Upper lobe of left lung (tissue), 6 donors: ENCODE data around the gene CHD5. TPM values are rescaled to one million over a fixed set of nuclear protein-coding genes. Genes with fewer than 3 reads are reported as not detected.
A peak's percentile ranks its signal among the peaks of the same experiment; 100 is the strongest.

Experiments
- ATAC-seq, 2 donors: fragments of 200-7000 bp; cut with Tn5 transposase; one replicate each; pipeline ENCODE4 v1.9.1; 2022; ENCODE audit warnings: mild to moderate bottlenecking in 2 of 2, moderate library complexity in 2 of 2; ENCODE audit not compliant: low FRiP score in 2 of 2
- DNase-seq, 2 donors: peaks; one replicate each; pipeline ENCODE4 v3.0.0-alpha.2; 2019 to 2020
- H3K27ac ChIP-seq, 4 donors: fragments of 200-600 bp; sonication (generic); one replicate each; pipeline ENCODE4 v1.5.1; 2016 to 2019
- H3K27me3 ChIP-seq, 4 donors: fragments of 200-600 bp; sonication (generic); one replicate each; pipeline ENCODE4 v1.5.1; 2017 to 2019
- H3K36me3 ChIP-seq, 4 donors: fragments of 200-600 bp; sonication (generic); one replicate each; pipeline ENCODE4 v1.5.1; 2016 to 2019
- H3K4me1 ChIP-seq, 4 donors: fragments of 200-600 bp; sonication (generic); one replicate each; pipeline ENCODE4 v1.5.1; 2018 to 2019
- H3K4me3 ChIP-seq, 4 donors: fragments of 200-600 bp; sonication (generic); one replicate each; pipeline ENCODE4 v1.5.1; 2017 to 2019; ENCODE audit warnings: mild to moderate bottlenecking in 2 of 4, moderate library complexity in 1 of 4
- H3K9me3 ChIP-seq, 4 donors: fragments of 200-600 bp; sonication (generic); one replicate each; pipeline ENCODE4 v1.5.1; 2018 to 2019
- CTCF ChIP-seq, 6 experiments: fragments of 450-650 bp in 4 of 6; fragments of 200-600 bp in 2 of 6; sonication (generic) in 2 of 6; IDR thresholded peaks; one replicate each; pipeline ENCODE4 v1.5.1; 2016 to 2019; ENCODE audit warnings: antibody characterized with exemption in 6 of 6
- EP300 ChIP-seq, 4 donors: sonication (generic); formaldehyde crosslinking; IDR thresholded peaks; one replicate each; pipeline ENCODE4 v1.5.1; 2017; ENCODE audit warnings: antibody characterized with exemption in 4 of 4, control low read depth in 2 of 4
- POLR2A ChIP-seq, 4 donors: fragments of 450-650 bp; IDR thresholded peaks; one replicate each; pipeline ENCODE4 v1.5.1; 2016 to 2017; ENCODE audit warnings: antibody characterized with exemption in 4 of 4, mild to moderate bottlenecking in 2 of 4
- POLR2AphosphoS5 ChIP-seq, 2 donors: sonication (generic); formaldehyde crosslinking; IDR thresholded peaks; one replicate each; pipeline ENCODE4 v1.5.1; 2017; ENCODE audit warnings: antibody characterized with exemption in 2 of 2
- WGBS, 2 donors: methylation state at CpG; one replicate each; pipeline ENCODE4 v1.1.5; 2017 to 2018; 5-methylcytosine and 5-hydroxymethylcytosine counted together
- total RNA-seq, 6 donors: library from RNA; depleted of rRNA in 4 of 6; stranded (reverse); fragments of >200 nt in 4 of 6; gene quantifications; one replicate each; pipeline versions ENCODE4 v1.1.0 to v1.2.1, GENCODE V29; 2016 to 2021
- donor health status: DM: no; HTN: no; CAD: no; lungs with moderate emphysema.
- donor health status: DM: no; HTN: yes; CAD: no; lungs with severe emphysema.

The CHD5 gene
- total RNA-seq, 6 donors from 2014 or later, result 0.14 to 1.3 (median 0.25) TPM

- peaks cover 3 to 10% (median 6%) of the 10 kb centered on the region in 4 donors for H3K4me1 ChIP-seq
- no peak overlapping the region for H3K4me3 ChIP-seq
- no peaks in the 10 kb centered on the region for H3K27me3 ChIP-seq
- ATAC-seq (no peak), DNase-seq (peak in 1 of 2 donors; percentile 43)
- H3K27ac ChIP-seq, result no peak overlapping the region
- WGBS, 2 donors, result 85 to 93% methylated on average over 14 to 16 of the region's 16 CpGs
- no peak for TF ChIP-seq POLR2AphosphoS5 (IDR thresholded peaks at IDR 0.05)
- no peak for TF ChIP-seq CTCF (IDR thresholded peaks at IDR 0.05)
- TF ChIP-seq EP300 (IDR thresholded peaks at IDR 0.05), result no peak
- TF ChIP-seq POLR2A (IDR thresholded peaks at IDR 0.05), result no peak
- H3K36me3 ChIP-seq, result no peaks in the 10 kb centered on the region
- H3K9me3 ChIP-seq, result no peaks in the 10 kb centered on the region
Observed at GRCh38 chr1:6126521-6127067, 53.5 kb downstream of the CHD5 start.

GRCh38 chr1:6126028-6126427, 54.1 kb downstream of the CHD5 start:
- peak in 1 of 2 donors; percentile 64 for DNase-seq
- Histone ChIP-seq H3K36me3 (no peaks in the 10 kb centered on the region), H3K4me1 (peaks cover 3 to 10% (median 6%) of the 10 kb centered on the region in 4 donors), H3K27me3 (no peaks in the 10 kb centered on the region), H3K27ac (no peak overlapping the region), H3K4me3 (no peak overlapping the region), H3K9me3 (no peaks in the 10 kb centered on the region)
- no peak for TF ChIP-seq POLR2AphosphoS5 (IDR thresholded peaks at IDR 0.05)
- no peak for TF ChIP-seq EP300 (IDR thresholded peaks at IDR 0.05)
- no peak for TF ChIP-seq POLR2A (IDR thresholded peaks at IDR 0.05)
- TF ChIP-seq CTCF (IDR thresholded peaks at IDR 0.05), result no peak
- no peak for ATAC-seq
- 79 to 89% methylated on average over 10 to 13 of the region's 13 CpGs for WGBS, 2 donors

- ATAC-seq (no peak), DNase-seq (no peak)
- TF ChIP-seq POLR2A (IDR thresholded peaks at IDR 0.05), result no peak
- no peak for TF ChIP-seq EP300 (IDR thresholded peaks at IDR 0.05)
- TF ChIP-seq POLR2AphosphoS5 (IDR thresholded peaks at IDR 0.05), result no peak
- TF ChIP-seq CTCF (IDR thresholded peaks at IDR 0.05), result no peak
- Histone ChIP-seq H3K27ac (no peak overlapping the region), H3K9me3 (no peaks in the 10 kb centered on the region), H3K4me3 (no peak overlapping the region), H3K27me3 (no peaks in the 10 kb centered on the region), H3K4me1 (peaks cover 3 to 10% (median 6%) of the 10 kb centered on the region in 4 donors), H3K36me3 (no peaks in the 10 kb centered on the region)
- 75 to 80% methylated on average over 14 to 15 of the region's 15 CpGs for WGBS, 2 donors
Observed at GRCh38 chr1:6125366-6125765, 54.8 kb downstream of the CHD5 start.

- Histone ChIP-seq H3K4me3 (no peak overlapping the region), H3K9me3 (no peaks in the 10 kb centered on the region), H3K4me1 (peaks cover 3 to 10% (median 6%) of the 10 kb centered on the region in 4 donors), H3K27ac (no peak overlapping the region), H3K27me3 (no peaks in the 10 kb centered on the region), H3K36me3 (no peaks in the 10 kb centered on the region)
- no peak for DNase-seq
- TF ChIP-seq EP300 (IDR thresholded peaks at IDR 0.05), result no peak
- no peak for TF ChIP-seq POLR2A (IDR thresholded peaks at IDR 0.05)
- TF ChIP-seq CTCF (IDR thresholded peaks at IDR 0.05), result no peak
- no peak for TF ChIP-seq POLR2AphosphoS5 (IDR thresholded peaks at IDR 0.05)
- ATAC-seq, result no peak
- WGBS, 2 donors, result 87 to 90% methylated on average over 12 to 13 of the region's 21 CpGs
Observed at GRCh38 chr1:6124746-6125365, 55.3 kb downstream of the CHD5 start.

- Histone ChIP-seq H3K36me3 (no peaks in the 10 kb centered on the region), H3K4me1 (peaks cover 3 to 10% (median 6%) of the 10 kb centered on the region in 4 donors), H3K27ac (no peak overlapping the region), H3K27me3 (no peaks in the 10 kb centered on the region), H3K9me3 (no peaks in the 10 kb centered on the region), H3K4me3 (no peak overlapping the region)
- 95% methylated on average over 10 of the region's 12 CpGs; no CpG with 5 or more reads in 1 of the 2 donors for WGBS, 2 donors
- no peak for ATAC-seq
- no peak for DNase-seq
- TF ChIP-seq POLR2A (IDR thresholded peaks at IDR 0.05) (no peak), EP300 (IDR thresholded peaks at IDR 0.05) (no peak), CTCF (IDR thresholded peaks at IDR 0.05) (no peak)
Observed at GRCh38 chr1:6124341-6124740, 55.8 kb downstream of the CHD5 start.
